H1 (cell line): ENCODE results near the gene TLE2. TPM values are rescaled to one million over a fixed set of nuclear protein-coding genes. Genes with fewer than 3 reads are reported as not detected.
A peak's percentile ranks its signal among the peaks of the same experiment; 100 is the strongest.

Experiments used
- CTCF ChIA-PET: fragments of 300-600 bp; sonication (Branson Sonifier 250); formaldehyde crosslinking; loops from one replicate; lab custom pipeline; 2021; ENCODE audit not compliant: partially characterized antibody; lab: Charles Lee
- POLR2A ChIA-PET: fragments of 300-600 bp; sonication (Branson Sonifier 250); formaldehyde crosslinking; loops from one replicate; lab custom pipeline; 2021; ENCODE audit warnings: inconsistent platforms; ENCODE audit not compliant: partially characterized antibody; lab: Charles Lee
- DNase-seq, 2 experiments: peaks; one replicate each; pipeline versions ENCODE4 v3.0.0 to v3.0.0-alpha.2; 2010 to 2022; ENCODE audit warnings: low spot score in 2 of 2, low read depth in 1 of 2, mixed read lengths in 1 of 2
- FAIRE-seq: peaks from 2 replicates; lab custom pipeline; 2011; peaks lifted over from hg19 to GRCh38; lab: Jason Lieb, UNC
- H2AFZ ChIP-seq: 2 replicates; pipeline ENCODE4 v1.8.1; 2012; ENCODE audit warnings: low read length, inconsistent platforms
- H2AK5ac ChIP-seq: 2 replicates; pipeline ENCODE4 v1.6.1; 2013; ENCODE audit warnings: low read depth, low read length
- H2BK120ac ChIP-seq: replicated peaks from 2 replicates; pipeline ENCODE3; 2013; ENCODE audit warnings: low read depth, low read length, inconsistent platforms
- H2BK12ac ChIP-seq: 2 replicates; pipeline ENCODE4 v1.6.1; 2013; ENCODE audit warnings: low read depth, low read length
- H2BK15ac ChIP-seq: 2 replicates; pipeline ENCODE4 v1.6.1; 2013; ENCODE audit warnings: low read length
- H2BK20ac ChIP-seq: 2 replicates; pipeline ENCODE4 v1.6.1; 2013; ENCODE audit warnings: low read length
- H2BK5ac ChIP-seq: 2 replicates; pipeline ENCODE4 v1.6.1; 2013; ENCODE audit warnings: low read depth, low read length
- H3K14ac ChIP-seq: 2 replicates; pipeline ENCODE4 v1.6.1; 2013; ENCODE audit warnings: inconsistent platforms; ENCODE audit not compliant: insufficient read length
- H3K18ac ChIP-seq: 2 replicates; pipeline ENCODE4 v1.6.1; 2013; ENCODE audit warnings: low read length; ENCODE audit errors: extremely low read depth
- H3K23ac ChIP-seq: 2 replicates; pipeline ENCODE4 v1.6.1; 2013; ENCODE audit warnings: inconsistent platforms; ENCODE audit not compliant: insufficient read length
- H3K23me2 ChIP-seq: 2 replicates; pipeline ENCODE4 v1.6.1; 2013; ENCODE audit warnings: low read depth, low read length
- H3K27ac ChIP-seq: 2 replicates; pipeline ENCODE4 v1.6.1; 2011; ENCODE audit warnings: low read depth, low read length, inconsistent platforms
- H3K27me3 ChIP-seq, 4 experiments: replicated peaks in 1 of 4; 1 replicate in 1 of 4; 2 replicates in 3 of 4; pipeline versions ENCODE4 v1.6.1 to v1.8.1; 2011 to 2013; ENCODE audit warnings: low read length in 3 of 4, mild to moderate bottlenecking in 3 of 4, inconsistent platforms in 2 of 4, mixed read lengths in 2 of 4, moderate library complexity in 1 of 4; ENCODE audit not compliant: control insufficient read depth in 3 of 4, insufficient read depth in 3 of 4; ENCODE audit errors: extremely low read depth in 1 of 4
- H3K36me3 ChIP-seq, 4 experiments: 2 replicates each; pipeline versions ENCODE4 v1.6.1 to v1.8.1; 2011 to 2013; ENCODE audit warnings: mild to moderate bottlenecking in 4 of 4, low read length in 3 of 4, moderate library complexity in 2 of 4, control low read depth in 1 of 4, inconsistent platforms in 1 of 4; ENCODE audit not compliant: insufficient read depth in 4 of 4, control insufficient read depth in 2 of 4
- H3K4ac ChIP-seq: replicated peaks from 2 replicates; pipeline ENCODE3; 2013; ENCODE audit warnings: low read length, low read depth, mixed read lengths, inconsistent platforms; ENCODE audit not compliant: insufficient read length
- H3K4me1 ChIP-seq, 4 experiments: replicated peaks in 1 of 4; 1 replicate in 1 of 4; 2 replicates in 3 of 4; pipeline versions ENCODE4 v1.6.1 to v1.8.1; 2011 to 2013; ENCODE audit warnings: low read length in 3 of 4, inconsistent platforms in 2 of 4, mixed read lengths in 1 of 4; ENCODE audit not compliant: insufficient read depth in 4 of 4, control insufficient read depth in 3 of 4
- H3K4me2 ChIP-seq, 2 experiments: 2 replicates each; pipeline versions ENCODE4 v1.6.1 to v1.8.1; 2011 to 2013; ENCODE audit warnings: low read depth in 2 of 2, low read length in 2 of 2, control low read depth in 1 of 2, inconsistent platforms in 1 of 2, mild to moderate bottlenecking in 1 of 2; ENCODE audit not compliant: insufficient read depth in 1 of 2
- H3K4me3 ChIP-seq, 4 experiments: fragments of 200-600, 300-600 bp in 1 of 4; sonication (generic), shearing (Covaris generic), sonication (Bioruptor Twin) in 1 of 4; 2 replicates each; pipeline versions ENCODE4 v1.5.1 to v1.8.1; 2011 to 2016; ENCODE audit warnings: low read length in 4 of 4, low read depth in 3 of 4, control low read depth in 2 of 4, inconsistent platforms in 2 of 4, mild to moderate bottlenecking in 2 of 4, mixed read lengths in 1 of 4, moderate library complexity in 1 of 4; ENCODE audit not compliant: insufficient read depth in 2 of 4; ENCODE audit errors: extremely low read depth in 1 of 4
- H3K56ac ChIP-seq: replicated peaks from 2 replicates; pipeline ENCODE3; 2013; ENCODE audit warnings: low read depth, mild to moderate bottlenecking, mixed read lengths, low read length, inconsistent platforms; ENCODE audit not compliant: insufficient read length
- H3K79me1 ChIP-seq: 2 replicates; pipeline ENCODE4 v1.6.1; 2013; ENCODE audit warnings: low read depth, low read length, control low read depth
- H3K79me2 ChIP-seq, 2 experiments: 2 replicates each; pipeline versions ENCODE4 v1.6.1 to v1.8.1; 2012 to 2013; ENCODE audit warnings: low read length in 2 of 2, mild to moderate bottlenecking in 2 of 2, inconsistent platforms in 1 of 2; ENCODE audit not compliant: insufficient read depth in 2 of 2, control insufficient read depth in 1 of 2
- H3K9ac ChIP-seq, 4 experiments: replicated peaks in 1 of 4; 1 replicate in 1 of 4; 2 replicates in 3 of 4; pipeline versions ENCODE4 v1.6.1 to v1.8.1; 2011 to 2013; ENCODE audit warnings: low read depth in 3 of 4, low read length in 3 of 4, control low read depth in 2 of 4, mild to moderate bottlenecking in 2 of 4, moderate library complexity in 2 of 4, inconsistent platforms in 1 of 4; ENCODE audit errors: extremely low read depth in 1 of 4
- H3K9me3 ChIP-seq, 2 experiments: 2 replicates each; pipeline versions ENCODE4 v1.6.1 to v1.8.1; 2012 to 2013; ENCODE audit warnings: mild to moderate bottlenecking in 2 of 2, moderate library complexity in 2 of 2, control low read depth in 1 of 2, inconsistent platforms in 1 of 2, low read depth in 1 of 2, low read length in 1 of 2, mixed read lengths in 1 of 2; ENCODE audit not compliant: insufficient read depth in 2 of 2
- H4K20me1 ChIP-seq, 2 experiments: replicated peaks in 1 of 2; 2 replicates each; pipeline versions ENCODE3 to v1.8.1; 2011 to 2013; ENCODE audit warnings: inconsistent platforms in 2 of 2, low read length in 2 of 2, mild to moderate bottlenecking in 1 of 2; ENCODE audit not compliant: insufficient read depth in 2 of 2, control insufficient read depth in 1 of 2
- H4K5ac ChIP-seq: 2 replicates; pipeline ENCODE4 v1.6.1; 2013; ENCODE audit warnings: low read length, low read depth, mixed read lengths, inconsistent platforms; ENCODE audit not compliant: insufficient read length
- H4K8ac ChIP-seq: 2 replicates; pipeline ENCODE4 v1.8.0; 2013; ENCODE audit warnings: mild to moderate bottlenecking, moderate library complexity, low read length, inconsistent platforms; ENCODE audit not compliant: insufficient read depth; ENCODE audit errors: extremely low read depth
- H4K91ac ChIP-seq: replicated peaks from 2 replicates; pipeline ENCODE3; 2013; ENCODE audit warnings: low read length, mixed read lengths, inconsistent platforms; ENCODE audit not compliant: insufficient read length
- ATF2 ChIP-seq: IDR thresholded peaks from 2 replicates; pipeline ENCODE4 v1.6.1; 2012; ENCODE audit warnings: low read length, inconsistent platforms
- CTCF ChIP-seq, 3 experiments: IDR thresholded peaks; 1 replicate in 2 of 3; 2 replicates in 1 of 3; pipeline versions ENCODE4 v1.5.1 to v1.6.1; 2011; ENCODE audit warnings: low read length in 3 of 3, mild to moderate bottlenecking in 3 of 3, inconsistent platforms in 2 of 3, low read depth in 1 of 3, moderate library complexity in 1 of 3; ENCODE audit not compliant: insufficient read depth in 1 of 3; ENCODE audit errors: control extremely low read depth in 1 of 3
- RXRA ChIP-seq: IDR thresholded peaks from 2 replicates; pipeline ENCODE4 v1.6.1; 2011; ENCODE audit warnings: low read depth, mild to moderate bottlenecking, low read length, moderate library complexity; ENCODE audit not compliant: insufficient read depth
- SIRT6 ChIP-seq: IDR thresholded peaks from one replicate; pipeline ENCODE4 v1.7.1; 2012; ENCODE audit warnings: low read length, inconsistent platforms
- SP4 ChIP-seq: IDR thresholded peaks from 2 replicates; pipeline ENCODE4 v1.6.1; 2012; ENCODE audit warnings: low read length, inconsistent platforms
- WGBS, 2 experiments: shearing (Covaris generic) in 1 of 2; methylation state at CpG; one replicate each; pipeline versions ENCODE4 v1.1.6 to v1.1.7; 2013 to 2015; ENCODE audit warnings: low lambda C conversion rate in 2 of 2, mixed read lengths in 2 of 2, inconsistent platforms in 1 of 2, low coverage in 1 of 2, missing lambda C conversion rate in 1 of 2; ENCODE audit not compliant: insufficient replicate concordance in 2 of 2, insufficient coverage in 1 of 2, insufficient read length in 1 of 2; ENCODE audit errors: extremely low coverage in 1 of 2, missing lambda C conversion rate in 1 of 2; 5-methylcytosine and 5-hydroxymethylcytosine counted together
- polyA plus RNA-seq, 7 experiments: library from polyadenylated mRNA; depleted of rRNA in 3 of 7; stranded (reverse) in 5 of 7; unstranded in 2 of 7; fragments of >200 nt in 5 of 7; fragments of 200-250 nt in 2 of 7; gene quantifications; 1 replicate in 5 of 7; 2 replicates in 1 of 7; 4 replicates in 1 of 7; pipeline versions ENCODE4 v1.2.1 to v1.2.3, GENCODE V29; 2011 to 2013; ENCODE audit warnings: missing spikeins in 2 of 7, mixed read lengths in 2 of 7
- total RNA-seq: library from RNA; stranded (reverse); fragmentation: NEBNext Ultra II Directional; extraction: Animal tissue kit (Norgen Biotek cat#: 25700); gene quantifications from 2 replicates; pipeline ENCODE4 v1.2.1, GENCODE V29; 2021

TLE2 gene
- total and polyA plus RNA-seq, 2 of the 8 experiments (the other 6 are each of a cell fraction or from before 2014, with no cell fraction given), result 8.0 to 11.5 TPM

- Histone ChIP-seq H2BK15ac (no peak overlapping the region), H3K27me3 (no peaks in the 10 kb centered on the region), H2AK5ac (no peak overlapping the region), H3K79me2 (no peaks in the 10 kb centered on the region), H3K4me1 (peaks cover 0 to 7% (median 0%) of the 10 kb centered on the region in 4 experiments; a peak in 3 of 7 replicates), H3K9me3 (no peaks in the 10 kb centered on the region), H3K18ac (no peak overlapping the region), H4K20me1 (no peaks in the 10 kb centered on the region), H2BK12ac (no peak overlapping the region), H3K9ac (no peak overlapping the region), H3K4me3 (no peak overlapping the region), H4K8ac (no peak overlapping the region; the same call in 1 of the 2 replicates), H4K5ac (no peak overlapping the region), H3K4ac (no peak overlapping the region), H3K23ac (no peak overlapping the region), H4K91ac (no peak overlapping the region), H3K36me3 (no peaks in the 10 kb centered on the region), H2BK20ac (no peak overlapping the region), H2BK5ac (no peak overlapping the region), H3K4me2 (no peak overlapping the region), H3K56ac (no peak overlapping the region), H3K23me2 (no peaks in the 10 kb centered on the region), H2BK120ac (no peak overlapping the region), H3K27ac (no peak overlapping the region), H3K79me1 (no peaks in the 10 kb centered on the region), H2AFZ (no peak overlapping the region), H3K14ac (no peak overlapping the region)
- ChIA-PET POLR2A (interaction anchor here (1.4 to 2.5 kb wide), 3 partner anchors 16 to 40 kb away, joined by 4 to 9 read pairs (median 5); no protein-coding TSS in a partner anchor), CTCF (interaction anchor here (0.6 to 1.5 kb wide), 3 partner anchors 9 to 112 kb away, joined by 4 read pairs; no protein-coding TSS in a partner anchor)
- TF ChIP-seq SIRT6 (no peak), RXRA (no peak), SP4 (peak; percentile 97), CTCF (IDR thresholded peaks at IDR 0.05; ENCODE audit: control extremely low read depth in 1 of 3, insufficient read depth in 1 of 3, low read depth in 1 of 3, low read length in 3 of 3) (no peak), ATF2 (no peak)
- 84% methylated on average over 16 of the region's 16 CpGs; no CpG with 5 or more reads in 1 of the 2 experiments for WGBS, 2 experiments
- FAIRE-seq (no peak), DNase-seq (peak in 1 of 2 experiments; percentile 69)
Measured at GRCh38 chr19:3012621-3013262, 16.3 kb downstream of the TLE2 start.
